ENCODE measurements around the gene FTSJ1. TPM values are rescaled to one million over a fixed set of nuclear protein-coding genes. Genes with fewer than 3 reads are reported as not detected.

The FTSJ1 gene
- total and polyA plus RNA-seq, 2 experiments from 2014 or later: 42.8 to 76.3 TPM

- no peak overlapping the region for H2AFZ ChIP-seq
- H4K20me1 ChIP-seq (replicated peaks; ENCODE audit: insufficient read depth): no peaks in the 10 kb centered on the region
- H3K36me3 ChIP-seq (ENCODE audit: insufficient read depth): no peaks in the 10 kb centered on the region; the same call in 1 of the 2 replicates
- ATAC-seq (peak; percentile 28; the same call in 1 of the 3 replicates), DNase-seq (ENCODE audit: low spot score) (no peak)
- Mint-ChIP-seq H3K36me3 (ENCODE audit: low read depth) (peaks cover 20% of the 10 kb centered on the region), H3K27me3 (ENCODE audit: insufficient read depth, low read depth, poor library complexity) (no peaks in the 10 kb centered on the region), H3K4me3 (no peak overlapping the region), H3K27ac (no peak overlapping the region), H3K4me1 (peaks cover 3% of the 10 kb centered on the region; the same call in 1 of the 3 replicates), H3K9me3 (no peaks in the 10 kb centered on the region)
- H3K4me1 ChIP-seq (ENCODE audit: insufficient read depth): no peaks in the 10 kb centered on the region
- no peaks in the 10 kb centered on the region for H3K79me2 ChIP-seq (replicated peaks; ENCODE audit: insufficient read depth)
- H3F3A ChIP-seq (replicated peaks; ENCODE audit: low read depth): no peaks in the 10 kb centered on the region
- no peak overlapping the region for H3K27ac ChIP-seq (ENCODE audit: low read depth)
- TF ChIP-seq, protein P1, sequence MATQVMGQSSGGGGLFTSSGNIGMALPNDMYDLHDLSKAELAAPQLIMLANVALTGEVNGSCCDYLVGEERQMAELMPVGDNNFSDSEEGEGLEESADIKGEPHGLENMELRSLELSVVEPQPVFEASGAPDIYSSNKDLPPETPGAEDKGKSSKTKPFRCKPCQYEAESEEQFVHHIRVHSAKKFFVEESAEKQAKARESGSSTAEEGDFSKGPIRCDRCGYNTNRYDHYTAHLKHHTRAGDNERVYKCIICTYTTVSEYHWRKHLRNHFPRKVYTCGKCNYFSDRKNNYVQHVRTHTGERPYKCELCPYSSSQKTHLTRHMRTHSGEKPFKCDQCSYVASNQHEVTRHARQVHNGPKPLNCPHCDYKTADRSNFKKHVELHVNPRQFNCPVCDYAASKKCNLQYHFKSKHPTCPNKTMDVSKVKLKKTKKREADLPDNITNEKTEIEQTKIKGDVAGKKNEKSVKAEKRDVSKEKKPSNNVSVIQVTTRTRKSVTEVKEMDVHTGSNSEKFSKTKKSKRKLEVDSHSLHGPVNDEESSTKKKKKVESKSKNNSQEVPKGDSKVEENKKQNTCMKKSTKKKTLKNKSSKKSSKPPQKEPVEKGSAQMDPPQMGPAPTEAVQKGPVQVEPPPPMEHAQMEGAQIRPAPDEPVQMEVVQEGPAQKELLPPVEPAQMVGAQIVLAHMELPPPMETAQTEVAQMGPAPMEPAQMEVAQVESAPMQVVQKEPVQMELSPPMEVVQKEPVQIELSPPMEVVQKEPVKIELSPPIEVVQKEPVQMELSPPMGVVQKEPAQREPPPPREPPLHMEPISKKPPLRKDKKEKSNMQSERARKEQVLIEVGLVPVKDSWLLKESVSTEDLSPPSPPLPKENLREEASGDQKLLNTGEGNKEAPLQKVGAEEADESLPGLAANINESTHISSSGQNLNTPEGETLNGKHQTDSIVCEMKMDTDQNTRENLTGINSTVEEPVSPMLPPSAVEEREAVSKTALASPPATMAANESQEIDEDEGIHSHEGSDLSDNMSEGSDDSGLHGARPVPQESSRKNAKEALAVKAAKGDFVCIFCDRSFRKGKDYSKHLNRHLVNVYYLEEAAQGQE (IDR thresholded peaks at IDR 0.05; ENCODE audit: unreplicated experiment): no peak
- TF ChIP-seq EZH2phosphoT487 (IDR thresholded peaks at IDR 0.05; ENCODE audit: unreplicated experiment): no peak
- no peak for TF ChIP-seq POLR2AphosphoS5 (IDR thresholded peaks at IDR 0.05; ENCODE audit: low read depth)
- TF ChIP-seq STAT1 (IDR thresholded peaks at IDR 0.05; ENCODE audit: unreplicated experiment): no peak
- TF ChIP-seq NANOG (IDR thresholded peaks at IDR 0.05; ENCODE audit: borderline replicate concordance): no peak
- no peak overlapping the region for H3K4me2 ChIP-seq
- no peaks in the 10 kb centered on the region for H3K27me3 ChIP-seq (ENCODE audit: insufficient read depth)
- no peaks in the 10 kb centered on the region for H3K9me2 ChIP-seq (ENCODE audit: insufficient read depth)
- H3K4me3 ChIP-seq: no peak overlapping the region
Observed at GRCh38 chrX:48532161-48532560, 56.2 kb downstream of the FTSJ1 start.

- Mint-ChIP-seq H3K36me3 (ENCODE audit: low read depth) (peaks cover 10% of the 10 kb centered on the region), H3K9me3 (no peaks in the 10 kb centered on the region), H3K27me3 (ENCODE audit: insufficient read depth, low read depth, poor library complexity) (no peaks in the 10 kb centered on the region), H3K4me1 (peaks cover 3% of the 10 kb centered on the region; the same call in 1 of the 3 replicates), H3K4me3 (no peak overlapping the region; the same call in 2 of the 3 replicates), H3K27ac (no peak overlapping the region; the same call in 1 of the 2 replicates)
- Histone ChIP-seq H4K20me1 (replicated peaks; ENCODE audit: insufficient read depth) (no peaks in the 10 kb centered on the region), H3F3A (replicated peaks; ENCODE audit: low read depth) (no peaks in the 10 kb centered on the region), H3K27me3 (ENCODE audit: insufficient read depth) (no peaks in the 10 kb centered on the region), H3K4me2 (no peak overlapping the region), H3K27ac (ENCODE audit: low read depth) (no peak overlapping the region), H3K9me2 (ENCODE audit: insufficient read depth) (no peaks in the 10 kb centered on the region), H2AFZ (no peak overlapping the region), H3K79me2 (replicated peaks; ENCODE audit: insufficient read depth) (no peaks in the 10 kb centered on the region), H3K36me3 (ENCODE audit: insufficient read depth) (no peaks in the 10 kb centered on the region; the same call in 1 of the 2 replicates), H3K4me3 (no peak overlapping the region), H3K4me1 (ENCODE audit: insufficient read depth) (no peaks in the 10 kb centered on the region)
- no peak for ATAC-seq
- no peak for DNase-seq (ENCODE audit: low spot score)
- TF ChIP-seq, protein P1 (IDR thresholded peaks at IDR 0.05; ENCODE audit: unreplicated experiment): no peak
- TF ChIP-seq NANOG (IDR thresholded peaks at IDR 0.05; ENCODE audit: borderline replicate concordance): no peak
- TF ChIP-seq ZNF462 (CRISPR knock-in tag; IDR thresholded peaks at IDR 0.05): no peak
Observed at GRCh38 chrX:48533165-48533564, 57.2 kb downstream of the FTSJ1 start.
